Measurements from ENCODE around the gene PXDN.

DNA sequence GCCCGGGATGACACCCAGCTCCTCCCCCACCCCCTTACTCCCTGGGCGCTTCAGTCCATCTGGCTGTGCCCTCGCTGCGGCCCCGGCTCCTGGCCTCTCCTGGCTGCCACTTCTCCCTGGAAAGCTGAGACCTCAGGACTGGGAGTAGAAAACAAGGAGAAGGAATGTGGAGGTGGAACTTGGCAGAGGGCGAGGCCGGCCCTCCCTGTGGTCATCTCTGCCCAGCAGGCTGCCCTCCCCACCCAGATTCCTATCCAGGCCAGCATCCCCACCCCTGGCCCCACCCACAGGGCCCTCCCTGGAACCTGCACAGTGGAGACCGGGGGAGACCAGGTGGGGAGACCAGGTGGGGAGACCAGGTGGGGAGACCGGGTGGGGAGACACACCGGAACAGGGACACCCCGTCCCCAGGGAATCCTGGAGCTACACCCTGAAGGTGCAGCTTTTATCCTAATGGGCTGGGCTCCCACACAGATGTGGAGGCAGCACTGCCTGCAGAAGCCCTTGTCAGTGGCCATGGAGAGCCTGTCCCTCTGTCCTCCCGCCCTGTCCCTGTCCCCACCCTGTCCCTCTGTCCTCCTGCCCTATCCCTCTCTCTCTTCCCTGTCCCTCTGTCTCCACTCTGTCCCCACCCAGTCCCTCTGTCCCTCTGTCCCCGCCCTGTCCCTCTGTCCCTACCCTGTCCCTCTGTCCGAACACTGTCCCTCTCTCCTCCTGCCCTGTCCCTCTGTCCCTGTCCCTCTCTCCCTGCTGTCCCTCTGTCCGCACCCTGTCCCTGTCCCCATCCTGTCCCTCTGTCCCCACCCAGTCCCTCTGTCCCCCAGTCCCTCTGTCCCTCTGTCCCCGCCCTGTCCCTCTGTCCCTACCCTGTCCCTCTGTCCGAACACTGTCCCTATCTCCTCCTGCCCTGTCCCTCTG is 157.1 kb downstream of the PXDN start:
- TF ChIP-seq ZNF592 (IDR thresholded peaks at IDR 0.05), result no peak
- TF ChIP-seq PML (IDR thresholded peaks at IDR 0.05; ENCODE audit: low read length), result no peak
- TF ChIP-seq POLR2A (IDR thresholded peaks at IDR 0.05; ENCODE audit: low read depth, low read length), result no peak
- TF ChIP-seq, protein P1, sequence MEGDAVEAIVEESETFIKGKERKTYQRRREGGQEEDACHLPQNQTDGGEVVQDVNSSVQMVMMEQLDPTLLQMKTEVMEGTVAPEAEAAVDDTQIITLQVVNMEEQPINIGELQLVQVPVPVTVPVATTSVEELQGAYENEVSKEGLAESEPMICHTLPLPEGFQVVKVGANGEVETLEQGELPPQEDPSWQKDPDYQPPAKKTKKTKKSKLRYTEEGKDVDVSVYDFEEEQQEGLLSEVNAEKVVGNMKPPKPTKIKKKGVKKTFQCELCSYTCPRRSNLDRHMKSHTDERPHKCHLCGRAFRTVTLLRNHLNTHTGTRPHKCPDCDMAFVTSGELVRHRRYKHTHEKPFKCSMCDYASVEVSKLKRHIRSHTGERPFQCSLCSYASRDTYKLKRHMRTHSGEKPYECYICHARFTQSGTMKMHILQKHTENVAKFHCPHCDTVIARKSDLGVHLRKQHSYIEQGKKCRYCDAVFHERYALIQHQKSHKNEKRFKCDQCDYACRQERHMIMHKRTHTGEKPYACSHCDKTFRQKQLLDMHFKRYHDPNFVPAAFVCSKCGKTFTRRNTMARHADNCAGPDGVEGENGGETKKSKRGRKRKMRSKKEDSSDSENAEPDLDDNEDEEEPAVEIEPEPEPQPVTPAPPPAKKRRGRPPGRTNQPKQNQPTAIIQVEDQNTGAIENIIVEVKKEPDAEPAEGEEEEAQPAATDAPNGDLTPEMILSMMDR (IDR thresholded peaks at IDR 0.05 in 2 of 3, conservative IDR thresholded peaks at IDR 0.05 in 1 of 3; ENCODE audit: control insufficient read depth in 2 of 3, extremely low read depth in 1 of 3, insufficient read depth in 1 of 3, low read depth in 3 of 3, low read length in 3 of 3), result no peak
- TF ChIP-seq EP300 (IDR thresholded peaks at IDR 0.05; ENCODE audit: borderline replicate concordance in 1 of 2, control insufficient read depth in 1 of 2, low read depth in 2 of 2, low read length in 2 of 2), result no peak
- TF ChIP-seq GABPA (IDR thresholded peaks at IDR 0.05; ENCODE audit: low read depth), result no peak
- TF ChIP-seq, protein P2, sequence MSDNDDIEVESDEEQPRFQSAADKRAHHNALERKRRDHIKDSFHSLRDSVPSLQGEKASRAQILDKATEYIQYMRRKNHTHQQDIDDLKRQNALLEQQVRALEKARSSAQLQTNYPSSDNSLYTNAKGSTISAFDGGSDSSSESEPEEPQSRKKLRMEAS (IDR thresholded peaks at IDR 0.05; ENCODE audit: low read depth, low read length), result no peak
- no peak for TF ChIP-seq RAD21 (IDR thresholded peaks at IDR 0.05; ENCODE audit: insufficient read depth, low read depth, low read length)
- no peak for TF ChIP-seq SP1 (IDR thresholded peaks at IDR 0.05; ENCODE audit: low read depth, low read length)
- TF ChIP-seq, protein P3, sequence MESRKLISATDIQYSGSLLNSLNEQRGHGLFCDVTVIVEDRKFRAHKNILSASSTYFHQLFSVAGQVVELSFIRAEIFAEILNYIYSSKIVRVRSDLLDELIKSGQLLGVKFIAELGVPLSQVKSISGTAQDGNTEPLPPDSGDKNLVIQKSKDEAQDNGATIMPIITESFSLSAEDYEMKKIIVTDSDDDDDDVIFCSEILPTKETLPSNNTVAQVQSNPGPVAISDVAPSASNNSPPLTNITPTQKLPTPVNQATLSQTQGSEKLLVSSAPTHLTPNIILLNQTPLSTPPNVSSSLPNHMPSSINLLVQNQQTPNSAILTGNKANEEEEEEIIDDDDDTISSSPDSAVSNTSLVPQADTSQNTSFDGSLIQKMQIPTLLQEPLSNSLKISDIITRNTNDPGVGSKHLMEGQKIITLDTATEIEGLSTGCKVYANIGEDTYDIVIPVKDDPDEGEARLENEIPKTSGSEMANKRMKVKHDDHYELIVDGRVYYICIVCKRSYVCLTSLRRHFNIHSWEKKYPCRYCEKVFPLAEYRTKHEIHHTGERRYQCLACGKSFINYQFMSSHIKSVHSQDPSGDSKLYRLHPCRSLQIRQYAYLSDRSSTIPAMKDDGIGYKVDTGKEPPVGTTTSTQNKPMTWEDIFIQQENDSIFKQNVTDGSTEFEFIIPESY (IDR thresholded peaks at IDR 0.05), result no peak
- no peak for TF ChIP-seq EGR1 (IDR thresholded peaks at IDR 0.05; ENCODE audit: borderline replicate concordance in 1 of 2, low read depth in 2 of 2, low read length in 2 of 2)
- no peak for TF ChIP-seq BCLAF1 (IDR thresholded peaks at IDR 0.05)
- no peak for TF ChIP-seq HDAC2 (IDR thresholded peaks at IDR 0.05)
- TF ChIP-seq KAT2A (conservative IDR thresholded peaks at IDR 0.05; ENCODE audit: control insufficient read depth, low read depth, low read length), result no peak

All from GM12878 (cell line).